Inferior parietal cortex (tissue), 1 donor: ENCODE data around the gene SEC23B.
"Not testable (repeated sequence)": the region's sequence is repeated elsewhere in the genome, so short reads cannot be mapped to it uniquely, and the experiment has no call there.

Experiments used
- DNase-seq: peaks from one replicate; pipeline ENCODE4 v3.0.0-alpha.2; 2016; ENCODE audit errors: extremely low spot score

SEC23B gene

DNA sequence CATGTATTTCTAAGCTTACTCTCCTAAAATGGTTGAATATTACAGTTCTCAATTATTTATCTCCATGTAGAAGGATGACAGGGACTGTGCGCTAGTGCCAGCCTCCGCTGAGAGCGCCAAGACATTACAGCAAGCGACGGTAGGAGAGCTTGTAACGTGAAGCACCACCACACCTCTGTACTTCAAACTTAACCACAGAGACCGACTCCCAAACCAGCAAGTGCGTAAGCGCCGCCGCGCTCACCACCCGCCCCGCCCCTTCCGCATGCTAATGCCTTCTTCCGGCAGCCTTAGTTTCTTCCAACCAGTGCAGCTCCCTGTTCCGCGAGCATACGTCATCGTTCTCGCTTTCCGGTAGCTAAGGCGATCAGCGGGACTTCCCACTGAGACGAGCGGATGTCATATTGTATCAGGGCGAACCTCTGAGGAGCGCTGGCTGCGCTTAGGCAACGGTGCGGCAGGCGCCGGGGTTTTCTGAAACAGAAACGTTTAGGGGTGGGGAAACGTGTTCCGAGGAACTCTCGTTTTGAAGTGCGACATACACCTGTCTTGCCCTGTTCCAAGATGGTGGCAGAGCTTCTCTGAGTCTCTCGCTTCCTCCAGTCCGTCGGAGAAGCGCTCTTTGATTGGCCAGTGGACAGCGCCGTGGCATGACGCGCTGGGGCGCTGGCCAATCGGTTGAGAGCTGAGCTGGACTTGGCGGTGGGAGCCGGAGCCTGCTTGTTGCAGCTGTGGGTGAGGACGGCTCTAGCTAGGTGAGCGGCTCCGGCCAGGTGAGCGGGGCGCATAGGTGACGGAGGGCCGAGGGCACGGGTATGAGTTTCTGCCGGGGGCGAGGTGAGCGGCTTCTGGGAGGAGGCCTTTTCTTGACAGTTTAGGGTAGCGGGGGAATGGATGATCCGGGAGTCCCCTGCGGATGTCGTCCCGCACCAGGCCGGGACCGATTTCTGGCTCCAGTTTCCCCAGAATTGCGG, at the start of gene SEC23B:
TSS of gene SEC23B (plus strand) at position 723 of the 974 bp plus-strand sequence. CDS start 2,896 bp downstream, outside the sequence.
- DNase-seq = peak; percentile 98

DNA sequence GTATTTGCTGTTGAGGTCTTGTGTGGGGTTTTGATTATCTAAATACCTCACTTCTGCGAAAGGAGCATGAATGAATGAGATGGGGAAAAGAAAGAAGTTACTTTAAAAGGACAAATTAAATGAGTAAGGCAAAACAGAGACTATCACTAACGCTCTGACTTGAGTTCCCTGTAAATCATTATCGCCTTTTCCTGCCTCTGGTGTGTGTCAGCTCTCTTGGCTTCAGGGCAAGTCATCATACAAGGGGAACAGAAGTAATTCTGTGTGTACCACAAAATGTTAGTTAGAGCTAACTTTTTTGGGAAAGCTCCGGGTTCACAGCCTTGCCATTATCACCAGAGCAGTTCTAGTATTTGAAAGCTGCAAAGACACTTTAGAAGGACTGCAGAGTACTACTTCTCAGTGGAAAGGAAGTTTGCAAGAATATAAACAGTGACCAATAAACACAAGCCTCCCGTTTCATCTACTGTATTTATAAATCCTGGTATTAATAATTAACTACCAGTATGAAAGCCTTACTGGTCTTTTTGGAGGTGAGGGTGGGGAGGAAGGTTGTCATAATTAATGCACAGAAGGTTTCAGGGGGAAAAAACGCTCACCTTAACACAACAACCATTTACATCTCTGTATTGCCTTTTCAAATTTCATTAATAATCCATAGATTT, 42.1 kb upstream of the SEC23B start:
- no peak for DNase-seq

DNA sequence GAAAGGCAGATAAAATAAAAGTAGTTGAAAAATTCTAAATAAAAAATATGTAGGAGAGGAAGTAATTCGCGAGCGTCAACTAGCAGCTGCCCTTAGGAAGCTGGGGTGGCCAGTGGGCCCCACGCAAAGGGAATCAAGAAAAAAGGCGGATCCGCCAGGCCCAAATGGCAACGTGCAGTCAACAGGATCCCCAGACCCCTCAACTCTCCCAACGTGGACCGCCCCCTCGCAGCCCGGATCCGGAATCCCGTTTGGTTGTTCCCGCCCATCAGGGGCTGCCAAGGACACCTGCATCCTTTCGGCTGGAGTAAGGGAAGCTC, 41.2 kb upstream of the SEC23B start:
- peak; percentile 2 for DNase-seq

DNA sequence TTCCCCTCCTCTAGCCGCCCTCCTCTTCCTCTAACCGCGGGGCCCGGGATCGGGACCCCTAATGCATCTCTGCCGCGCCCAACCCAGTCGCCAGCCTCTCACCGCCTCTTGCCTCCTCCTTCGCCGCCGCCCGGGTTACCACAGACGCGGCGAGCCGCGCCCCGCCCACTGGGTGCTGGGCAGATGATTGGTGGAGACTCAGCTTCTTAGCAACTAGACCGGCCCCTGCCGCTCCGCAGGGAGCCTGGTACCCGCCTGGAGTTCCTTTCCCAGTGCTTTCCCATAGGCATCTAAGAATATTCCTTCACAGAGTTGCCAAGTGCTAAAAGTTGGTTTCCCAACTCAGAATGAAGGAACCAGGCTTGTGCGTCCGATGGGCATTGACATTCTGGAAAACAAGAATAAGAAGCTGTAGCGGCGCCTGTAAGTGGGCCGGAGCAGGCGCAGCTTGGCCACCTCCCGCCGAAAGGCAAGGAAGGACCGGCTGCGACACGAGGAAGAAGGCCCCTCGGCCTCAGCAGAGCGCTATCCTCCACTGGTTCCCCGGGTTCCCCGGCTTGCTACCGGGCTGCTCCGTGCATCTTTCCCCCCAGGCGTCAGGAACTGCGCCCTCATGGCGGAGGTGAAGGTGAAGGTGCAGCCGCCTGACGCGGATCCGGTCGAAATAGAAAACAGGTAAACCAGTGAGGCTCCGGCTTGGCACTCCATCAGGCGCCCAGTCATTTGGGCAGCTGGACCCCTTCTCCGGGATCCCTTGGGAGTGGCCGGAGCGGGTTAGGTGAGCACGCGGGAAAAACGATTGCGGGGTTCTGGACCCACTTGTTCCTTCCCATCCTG, 40.6 kb upstream of the SEC23B start, which contains the start of the genes DZANK1 and POLR3F:
TSS of gene DZANK1 (minus strand) at position 137 of the 837 bp plus-strand sequence. CDS start 1,672 bp downstream, outside the sequence.
TSS of gene POLR3F (plus strand) at position 497 of the 837 bp plus-strand sequence. CDS start at position 614, 117 bp downstream.
- DNase-seq = peak; percentile 95

DNA sequence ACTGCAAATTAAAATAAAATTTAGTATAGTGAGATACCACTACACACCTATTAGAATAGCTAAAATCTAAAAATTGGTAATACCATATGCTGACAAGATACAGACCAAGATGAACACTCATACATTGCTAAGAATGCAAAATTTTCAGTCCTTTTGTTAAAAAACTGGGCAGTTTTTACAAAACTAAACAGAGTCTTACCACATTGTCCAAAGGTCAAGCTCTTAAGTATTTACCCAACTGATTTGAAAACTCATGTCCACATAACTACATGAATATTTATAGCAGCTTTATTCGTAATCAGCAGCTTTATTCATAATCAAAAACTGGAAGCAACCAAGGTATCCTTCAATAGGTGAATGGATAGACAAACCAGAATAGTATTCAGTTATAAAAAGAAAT, 30.5 kb upstream of the SEC23B start:
- no peak for DNase-seq

DNA sequence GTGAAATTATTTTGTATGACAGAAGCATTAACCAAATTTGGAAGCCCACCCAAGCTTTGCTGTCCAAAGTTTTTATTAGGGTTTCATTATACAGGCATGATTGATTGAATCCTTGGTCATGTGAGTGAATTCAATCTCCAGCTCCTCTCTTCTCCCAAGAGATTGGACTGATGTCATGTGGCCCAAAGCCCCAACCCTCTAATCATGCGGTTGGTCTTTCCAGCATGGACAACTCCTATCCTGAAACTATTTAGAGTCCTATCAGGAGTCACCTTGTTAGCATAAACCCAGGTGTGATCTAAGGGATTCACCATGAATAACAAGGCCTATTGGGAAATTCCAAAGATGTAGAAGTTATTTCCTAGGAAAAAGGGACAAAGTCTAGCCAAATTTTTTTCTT, 29.9 kb upstream of the SEC23B start:
- no peak for DNase-seq

DNA sequence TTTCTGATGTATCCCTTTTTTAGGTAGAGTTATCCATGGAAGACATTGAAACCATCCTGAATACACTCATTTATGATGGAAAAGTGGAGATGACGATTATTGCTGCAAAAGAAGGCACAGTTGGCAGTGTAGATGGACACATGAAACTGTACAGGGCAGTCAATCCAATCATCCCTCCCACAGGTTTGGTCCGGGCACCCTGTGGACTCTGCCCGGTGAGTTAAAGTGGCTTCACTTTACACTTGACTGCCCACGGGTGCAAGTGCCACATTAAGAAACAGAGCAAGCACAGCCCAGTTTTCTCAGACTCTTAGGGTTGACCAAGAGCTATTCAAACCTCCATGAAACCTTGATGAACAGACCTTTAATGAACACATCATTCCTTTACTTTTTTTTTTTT, 26.1 kb upstream of the SEC23B start:
- no peak for DNase-seq

DNA sequence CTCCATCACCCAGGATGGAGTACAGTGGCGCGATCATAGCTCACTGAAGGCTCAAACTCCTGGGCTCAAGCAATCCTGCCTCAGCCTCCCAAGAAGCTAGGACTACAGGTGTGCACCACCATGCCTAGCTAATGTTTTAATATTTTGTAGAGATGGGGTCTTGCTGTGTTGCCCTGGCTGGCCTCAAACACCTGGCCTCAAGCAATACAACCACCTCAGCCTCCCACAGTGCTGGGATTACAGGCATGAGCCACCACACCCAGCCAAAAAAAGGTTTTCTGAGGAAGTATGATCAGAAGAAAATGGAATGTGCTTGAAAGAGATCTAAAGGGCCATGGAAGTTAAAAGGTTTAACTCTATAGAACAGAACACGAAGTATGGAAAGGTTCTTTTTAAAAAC, 19.4 kb upstream of the SEC23B start:
- no peak for DNase-seq

DNA sequence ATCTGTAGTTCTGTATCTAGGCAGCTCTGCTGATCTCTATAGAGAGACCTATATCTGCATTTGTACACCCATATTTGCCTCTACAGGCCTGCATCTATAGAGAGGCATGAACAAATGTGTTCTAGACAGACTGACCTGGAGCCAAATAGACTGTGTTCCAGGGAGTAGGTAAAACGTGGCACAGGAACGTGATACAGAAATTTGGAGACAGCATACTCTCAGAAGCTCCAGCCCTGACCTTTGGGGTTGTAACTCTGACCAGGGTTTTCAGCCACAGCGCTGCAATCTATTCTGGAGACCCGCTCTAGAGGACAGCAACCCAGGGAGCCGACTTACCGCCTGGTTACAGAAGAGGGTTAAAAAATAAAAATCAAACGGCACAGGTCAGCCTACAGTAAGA, 11.7 kb upstream of the SEC23B start:
- no peak for DNase-seq

DNA sequence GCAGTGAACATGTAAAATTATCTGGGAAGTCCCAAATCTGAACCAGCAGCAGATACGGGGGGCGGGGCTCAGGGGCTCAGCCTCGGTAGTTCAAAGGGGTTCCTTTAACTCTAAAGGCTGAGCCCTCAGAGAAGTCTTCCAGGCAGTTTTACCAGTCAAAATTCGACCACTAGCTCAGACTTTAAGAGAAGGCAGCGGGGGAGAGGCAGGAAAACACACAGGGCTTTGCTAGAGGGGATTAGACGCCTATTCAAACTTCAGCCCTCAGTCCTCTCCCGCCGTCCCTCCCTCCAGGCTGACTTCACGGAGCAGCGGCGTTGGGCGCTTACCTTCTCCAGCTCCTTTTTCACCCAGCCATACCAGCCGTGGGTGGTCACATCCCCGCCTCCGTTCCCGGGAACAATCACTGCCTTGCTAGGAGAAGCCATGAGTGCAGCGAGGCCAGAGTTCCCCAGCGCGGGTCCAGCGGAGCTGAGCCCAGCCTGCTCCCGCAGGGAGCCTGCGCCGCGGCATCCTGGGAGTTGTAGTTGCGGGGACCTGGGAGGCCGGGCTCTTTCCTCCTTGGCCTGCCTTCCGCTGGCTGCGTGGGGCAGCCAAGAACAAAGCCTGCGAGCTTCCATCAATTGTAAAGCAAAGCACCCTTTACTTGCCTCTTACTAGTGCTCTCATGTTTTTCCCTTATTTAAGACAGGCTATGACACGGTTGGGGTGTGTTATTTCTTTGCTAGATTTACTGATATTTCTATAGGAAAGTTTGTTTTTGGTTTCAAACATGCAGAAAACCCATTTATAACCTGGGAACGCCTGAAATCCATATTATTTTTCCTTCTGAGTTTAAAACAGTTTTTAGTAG, 10.8 kb upstream of the SEC23B start, which contains the start of gene RBBP9:
TSS of gene RBBP9 (minus strand) at position 486 of the 853 bp plus-strand sequence. CDS start at position 428, 58 bp downstream.
- DNase-seq = peak; percentile 82

DNA sequence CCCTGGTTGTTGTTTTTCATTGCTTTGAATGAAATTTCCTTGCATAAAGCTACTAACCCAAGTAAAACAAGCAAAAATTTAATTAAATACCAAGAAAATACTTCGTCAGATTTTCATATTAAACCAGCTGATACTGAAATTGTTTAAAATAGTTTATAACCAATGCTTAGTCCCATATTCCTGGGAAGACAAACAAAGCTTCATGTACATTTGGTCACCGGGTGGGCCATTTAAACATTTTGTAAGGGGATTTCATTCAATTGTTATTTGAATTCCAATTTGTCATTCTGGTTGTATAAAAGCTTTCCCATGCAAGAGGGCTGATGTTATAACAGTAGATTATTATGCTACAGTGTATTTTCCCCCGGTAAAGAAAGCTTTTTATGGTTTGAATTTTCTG, 10.1 kb upstream of the SEC23B start:
- no peak for DNase-seq

DNA sequence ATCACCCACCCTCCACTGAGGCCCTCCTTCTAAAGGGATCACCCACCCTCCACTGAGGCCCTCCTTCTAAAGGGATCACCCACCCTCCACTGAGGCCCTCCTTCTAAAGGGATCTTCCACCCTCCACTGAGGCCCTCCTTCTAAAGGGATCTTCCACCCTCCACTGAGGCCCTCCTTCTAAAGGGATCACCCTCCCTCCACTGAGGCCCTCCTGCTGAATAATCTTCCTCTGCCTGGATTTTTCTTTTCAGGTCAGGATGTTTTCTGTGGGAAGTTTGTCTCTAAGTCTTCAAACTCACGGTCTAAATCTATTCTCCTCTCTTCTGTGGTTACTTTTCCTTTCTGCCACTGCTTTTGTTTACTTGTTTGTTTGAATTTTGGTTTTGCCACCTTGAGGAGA, 6.1 kb upstream of the SEC23B start:
- not testable (repeated sequence) for DNase-seq

DNA sequence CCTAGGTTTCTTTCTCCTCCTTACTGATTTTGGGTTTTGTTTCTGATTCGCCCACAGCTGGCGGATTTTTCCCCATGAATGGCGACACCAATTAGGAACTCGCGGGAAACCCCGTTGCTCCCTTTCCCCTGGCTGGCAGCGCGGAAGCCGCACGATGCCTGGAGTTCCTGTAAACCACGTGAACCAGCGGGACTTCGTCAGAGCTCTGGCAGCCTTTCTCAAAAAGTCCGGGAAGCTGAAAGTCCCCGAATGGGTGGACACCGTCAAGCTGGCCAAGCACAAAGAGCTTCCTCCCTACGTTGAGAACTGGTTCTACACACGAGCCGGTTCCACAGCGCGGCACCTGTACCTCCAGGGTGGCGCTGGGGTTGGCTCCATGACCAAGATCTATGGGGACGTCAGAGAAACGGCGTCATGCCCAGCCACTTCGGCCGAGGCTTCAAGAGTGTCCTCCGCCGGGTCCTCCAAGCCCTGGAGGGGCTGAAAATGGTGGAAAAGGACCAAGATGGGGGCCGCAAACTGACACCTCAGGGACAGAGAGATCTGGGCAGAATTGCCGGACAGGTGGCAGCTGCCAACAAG, 3.2 kb upstream of the SEC23B start:
- DNase-seq = no peak

DNA sequence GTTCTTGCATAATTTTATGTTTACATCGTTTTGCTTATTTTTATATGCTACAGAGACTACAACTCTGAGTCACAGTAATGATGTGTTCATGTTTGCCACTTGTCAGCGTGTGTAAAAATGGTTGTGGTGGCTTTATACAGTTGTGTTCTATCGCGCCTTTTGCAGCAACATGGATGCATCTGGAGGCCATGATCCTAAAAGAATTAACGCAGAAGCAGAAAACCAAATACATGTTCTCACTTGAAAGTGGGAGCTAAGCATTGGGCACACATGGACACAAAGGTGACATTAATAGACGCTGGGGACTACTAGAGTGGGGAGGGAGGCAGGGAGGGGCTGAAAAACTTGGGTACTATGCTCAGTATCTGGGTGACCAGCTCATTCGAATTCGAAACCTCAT, 996 bp upstream of the SEC23B start:
- no peak for DNase-seq

DNA sequence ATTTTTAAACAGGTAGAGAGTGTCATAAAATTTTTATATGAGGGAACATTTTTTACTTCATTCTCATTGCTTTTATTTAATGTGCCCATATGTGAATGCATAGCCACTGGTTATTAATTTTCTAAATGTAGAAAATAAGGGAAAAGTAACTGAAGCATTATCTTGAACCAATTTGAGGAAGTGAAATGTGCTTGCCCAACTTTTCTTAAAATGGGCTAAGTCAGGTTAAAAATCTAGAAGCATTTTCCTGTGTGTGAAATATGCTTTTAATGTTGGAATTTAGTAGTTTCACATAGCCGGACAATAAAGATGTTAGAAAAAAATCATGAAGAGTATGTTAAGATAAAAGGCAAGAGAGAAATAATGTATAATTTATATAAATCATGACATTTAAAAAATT, 3.8 kb downstream of the SEC23B start:
- DNase-seq = no peak

DNA sequence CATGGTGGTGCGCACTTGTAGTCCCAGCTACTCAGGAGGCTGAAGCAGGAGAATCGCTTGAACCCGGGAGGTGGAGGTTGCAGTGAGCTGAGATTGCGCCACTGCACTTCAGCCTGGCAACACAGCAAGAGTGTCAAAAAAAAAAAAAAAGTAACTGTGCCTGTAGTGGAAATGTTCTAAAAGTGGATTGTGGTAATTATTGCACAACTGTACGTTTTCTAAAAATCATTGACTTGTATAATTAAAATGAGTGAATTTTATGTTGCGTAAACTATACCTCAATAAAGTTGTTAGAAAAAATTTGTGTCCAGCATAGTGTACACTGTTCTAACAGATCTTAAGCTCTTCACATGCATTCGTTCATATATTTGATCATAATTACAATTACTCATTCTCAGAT, 5.5 kb downstream of the SEC23B start:
- DNase-seq = no peak

DNA sequence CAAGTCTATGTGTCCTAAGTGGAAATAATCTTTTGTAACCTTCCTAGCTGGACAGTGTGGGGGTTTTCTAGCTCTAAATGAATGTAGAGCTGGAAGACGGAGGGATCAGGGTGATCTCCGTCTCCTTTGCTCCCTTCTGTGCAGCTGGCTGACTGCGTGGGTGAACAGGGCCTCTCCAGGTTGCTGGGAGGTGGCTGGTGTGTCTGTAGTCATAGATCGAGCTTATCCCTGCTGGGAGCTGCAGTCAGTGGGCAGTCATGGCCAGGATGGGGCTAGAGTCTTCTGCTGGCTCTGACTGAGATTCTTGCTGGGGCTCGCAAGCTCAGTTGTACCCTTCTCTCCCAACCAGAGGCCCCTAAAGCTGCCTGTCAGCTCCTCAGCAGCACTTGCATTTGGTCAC, 6.4 kb downstream of the SEC23B start:
- no peak for DNase-seq

DNA sequence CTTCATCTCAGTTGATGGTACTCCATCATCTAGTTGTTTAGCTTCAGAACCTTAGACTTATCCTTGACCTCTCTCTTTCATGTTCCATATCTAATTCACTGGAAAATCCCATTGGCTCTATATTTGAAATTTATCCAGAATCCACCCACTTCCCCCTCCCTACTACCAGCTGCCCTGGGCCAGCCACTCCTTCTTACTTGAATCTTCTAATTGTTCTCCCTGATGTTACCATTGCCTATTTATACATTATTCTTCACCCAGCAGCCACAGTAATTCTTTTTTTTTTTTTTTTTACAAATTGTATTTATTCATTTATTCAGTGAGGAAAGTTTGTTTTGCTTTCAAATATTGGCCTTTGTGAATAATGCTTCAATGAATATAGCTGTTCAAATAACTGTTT, 8.2 kb downstream of the SEC23B start:
- no peak for DNase-seq

DNA sequence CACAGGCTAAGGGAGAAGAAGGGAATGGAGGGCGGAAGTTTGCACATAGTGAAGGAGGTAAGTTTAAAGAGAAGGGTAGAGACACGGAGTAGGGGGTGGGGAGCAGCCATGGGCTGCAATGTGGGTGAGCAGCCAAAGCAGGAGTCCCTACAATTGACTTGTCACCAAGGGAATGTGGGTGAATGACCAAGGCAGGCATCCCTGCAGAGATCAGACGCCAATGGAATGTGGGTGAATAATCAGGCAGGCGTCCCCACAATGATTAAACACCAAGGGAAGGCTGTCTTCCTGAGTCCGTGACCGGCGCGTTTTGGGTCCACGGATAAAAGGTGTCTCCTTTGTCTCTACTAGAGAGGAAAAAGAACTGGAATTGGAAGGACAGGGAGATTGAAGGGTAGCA, 14.3 kb downstream of the SEC23B start:
- not testable (repeated sequence) for DNase-seq

DNA sequence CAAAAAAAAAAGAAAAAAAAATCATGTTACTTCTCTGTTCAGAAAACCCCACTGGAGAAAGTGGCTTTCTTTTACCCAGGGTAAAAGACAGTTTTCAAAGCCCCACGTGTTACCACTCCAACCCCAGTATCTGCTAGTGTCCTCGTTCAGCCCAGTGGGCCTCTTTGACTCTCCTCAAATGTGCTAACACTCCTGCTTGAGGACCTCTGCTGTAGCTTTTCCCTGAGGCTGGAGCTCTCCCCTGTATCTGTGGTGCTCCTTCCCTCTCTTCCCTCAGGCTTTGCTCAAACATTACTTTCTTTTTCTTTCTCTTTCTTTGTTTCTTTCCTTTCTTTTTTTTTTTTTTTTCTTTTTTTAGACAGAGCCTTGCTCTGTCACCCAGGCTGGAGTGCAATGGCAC, 15.3 kb downstream of the SEC23B start:
- DNase-seq = no peak

DNA sequence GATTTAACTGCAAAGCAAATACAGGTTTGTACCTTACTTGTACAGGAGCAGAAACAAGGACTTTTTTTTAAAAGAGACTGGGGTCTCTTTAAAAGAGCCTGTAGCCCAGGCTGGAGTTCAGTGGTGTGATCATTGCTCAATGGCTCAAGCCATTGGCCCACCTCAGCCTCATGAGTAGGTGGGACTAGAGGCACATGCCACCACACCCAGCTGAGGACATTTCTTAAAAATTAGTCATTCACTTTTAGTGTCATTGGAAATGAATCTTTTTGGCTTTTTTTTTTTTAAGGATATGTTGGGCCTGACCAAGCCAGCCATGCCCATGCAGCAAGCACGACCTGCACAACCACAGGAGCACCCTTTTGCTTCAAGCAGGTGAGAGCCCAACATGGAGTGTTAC, 16.9 kb downstream of the SEC23B start:
- DNase-seq = no peak
